Kidney capillary endothelial cell (primary cell): ENCODE results near the gene OLIG2.

Source experiments
- DNase-seq: peaks from one replicate; pipeline ENCODE4 v3.0.0-alpha.2; 2018; ENCODE audit warnings: low spot score

Gene OLIG2

GRCh38 chr21:33033094-33033951 lies 7.6 kb downstream of the OLIG2 start:
- no peak for DNase-seq

- DNase-seq: no peak
Measured at GRCh38 chr21:33033961-33034413, 8.3 kb downstream of the OLIG2 start.

GRCh38 chr21:33035147-33035546 lies 9.4 kb downstream of the OLIG2 start:
- no peak for DNase-seq

- peak; percentile 82 for DNase-seq
Measured at GRCh38 chr21:33036430-33037162, 10.9 kb downstream of the OLIG2 start.

- DNase-seq: no peak
Measured at GRCh38 chr21:33037501-33037900, 11.8 kb downstream of the OLIG2 start.

- no peak for DNase-seq
Measured at GRCh38 chr21:33039536-33039935, 13.8 kb downstream of the OLIG2 start.

GRCh38 chr21:33040215-33040614 lies 14.5 kb downstream of the OLIG2 start:
- DNase-seq: no peak

- no peak for DNase-seq
Measured at GRCh38 chr21:33041981-33042380, 16.2 kb downstream of the OLIG2 start.

GRCh38 chr21:33042812-33043211 lies 17.1 kb downstream of the OLIG2 start:
- DNase-seq: peak; percentile 38

- no peak for DNase-seq
Measured at GRCh38 chr21:33046455-33046854, 20.7 kb downstream of the OLIG2 start.

GRCh38 chr21:33047231-33047630 lies 21.5 kb downstream of the OLIG2 start:
- DNase-seq: no peak

GRCh38 chr21:33051925-33052324 lies 26.2 kb downstream of the OLIG2 start:
- DNase-seq: no peak

- DNase-seq: no peak
Measured at GRCh38 chr21:33053951-33054350, 28.2 kb downstream of the OLIG2 start.

GRCh38 chr21:33055991-33056390 lies 30.3 kb downstream of the OLIG2 start:
- no peak for DNase-seq

GRCh38 chr21:33057385-33057940 lies 31.7 kb downstream of the OLIG2 start:
- DNase-seq: no peak

- no peak for DNase-seq
Measured at GRCh38 chr21:33058527-33058926, 32.8 kb downstream of the OLIG2 start.

- DNase-seq: no peak
Measured at GRCh38 chr21:33058957-33059356, 33.2 kb downstream of the OLIG2 start.

- DNase-seq: no peak
Measured at GRCh38 chr21:33059380-33059841, 33.7 kb downstream of the OLIG2 start.

GRCh38 chr21:33061233-33061632 lies 35.5 kb downstream of the OLIG2 start:
- DNase-seq: no peak

- DNase-seq: no peak
Measured at GRCh38 chr21:33063375-33063883, 37.7 kb downstream of the OLIG2 start.

GRCh38 chr21:33063907-33064622 lies 38.3 kb downstream of the OLIG2 start:
- DNase-seq: no peak
